ENCODE measurements around the gene HCAR2.

GRCh38 chr12:122651520-122652224 lies 51.5 kb downstream of the HCAR2 start:
- TF ChIP-seq POLR2AphosphoS5 (IDR thresholded peaks at IDR 0.05; ENCODE audit: low read depth, low read length): no peak
- no peak for TF ChIP-seq POLR2A (IDR thresholded peaks at IDR 0.05; ENCODE audit: low read depth, low read length)

All from GM12892 (cell line).